Activated CD8-positive, alpha-beta memory T cell treated with anti-CD3 and anti-CD28 coated beads, Interleukin-2, amount 10 ng/mL, durations not matched to agents 7 days and 5 days (primary cell): ENCODE results near the gene OMG. TPM values are rescaled to one million over a fixed set of nuclear protein-coding genes. Genes with fewer than 3 reads are reported as not detected.
"Not testable (repeated sequence)": the region's sequence is repeated elsewhere in the genome, so short reads cannot be mapped to it uniquely, and the experiment has no call there.

Experiments
- ATAC-seq: fragments of 150-1000 bp; cut with Tn5 transposase; one replicate; pipeline ENCODE4 v1.10.0; 2021; ENCODE audit warnings: moderate library complexity
- CTCF ChIA-PET: fragments of 350-600 bp; sonication (Branson Sonifier 250); formaldehyde crosslinking; loops from one replicate; lab custom pipeline; 2021; ENCODE audit warnings: antibody characterized with exemption; lab: Charles Lee
- DNase-seq: peaks from one replicate; pipeline ENCODE4 v3.0.0-alpha.2; 2020
- H3K27ac Mint-ChIP-seq: one replicate; pipeline ENCODE4 v1.8.0; 2021; ENCODE audit warnings: mild to moderate bottlenecking, mixed read lengths
- H3K27me3 Mint-ChIP-seq: one replicate; pipeline ENCODE4 v1.8.0; 2021; ENCODE audit warnings: mixed read lengths
- H3K36me3 Mint-ChIP-seq: one replicate; pipeline ENCODE4 v1.8.0; 2021; ENCODE audit warnings: mild to moderate bottlenecking, mixed read lengths
- H3K4me1 Mint-ChIP-seq: one replicate; pipeline ENCODE4 v1.8.0; 2021; ENCODE audit warnings: mixed read lengths
- H3K4me3 Mint-ChIP-seq: one replicate; pipeline ENCODE4 v1.8.0; 2021; ENCODE audit warnings: mild to moderate bottlenecking, moderate library complexity, mixed read lengths
- H3K9me3 Mint-ChIP-seq: one replicate; pipeline ENCODE4 v1.8.0; 2022; ENCODE audit warnings: low read depth, mixed read lengths
- total RNA-seq, 2 experiments: library from RNA; stranded (reverse); gene quantifications; one replicate each; pipeline ENCODE4 v1.2.3, GENCODE V29; 2021

OMG gene
- total RNA-seq, 2 experiments from 2014 or later, result 0.54 to 0.96 TPM

GRCh38 chr17:31294820-31295488, 2.1 kb downstream of the OMG start:
- no peaks in the 10 kb centered on the region for H3K9me3 Mint-ChIP-seq
- H3K4me3 Mint-ChIP-seq, result no peak overlapping the region
- H3K36me3 Mint-ChIP-seq, result peaks cover 3% of the 10 kb centered on the region
- DNase-seq, result no peak
- no peaks in the 10 kb centered on the region for H3K27me3 Mint-ChIP-seq
- H3K4me1 Mint-ChIP-seq, result peaks cover 8% of the 10 kb centered on the region
- no peak overlapping the region for H3K27ac Mint-ChIP-seq
- ATAC-seq, result no peak
- CTCF ChIA-PET, result no interaction called here

- no peak overlapping the region for H3K4me3 Mint-ChIP-seq
- CTCF ChIA-PET, result no interaction called here
- no peak for DNase-seq
- peaks cover 8% of the 10 kb centered on the region for H3K4me1 Mint-ChIP-seq
- peaks cover 3% of the 10 kb centered on the region for H3K36me3 Mint-ChIP-seq
- no peaks in the 10 kb centered on the region for H3K27me3 Mint-ChIP-seq
- H3K27ac Mint-ChIP-seq, result no peak overlapping the region
- ATAC-seq, result no peak
- no peaks in the 10 kb centered on the region for H3K9me3 Mint-ChIP-seq
These were observed 2.8 kb downstream of the OMG start for GRCh38 chr17:31294231-31294630.

DNA sequence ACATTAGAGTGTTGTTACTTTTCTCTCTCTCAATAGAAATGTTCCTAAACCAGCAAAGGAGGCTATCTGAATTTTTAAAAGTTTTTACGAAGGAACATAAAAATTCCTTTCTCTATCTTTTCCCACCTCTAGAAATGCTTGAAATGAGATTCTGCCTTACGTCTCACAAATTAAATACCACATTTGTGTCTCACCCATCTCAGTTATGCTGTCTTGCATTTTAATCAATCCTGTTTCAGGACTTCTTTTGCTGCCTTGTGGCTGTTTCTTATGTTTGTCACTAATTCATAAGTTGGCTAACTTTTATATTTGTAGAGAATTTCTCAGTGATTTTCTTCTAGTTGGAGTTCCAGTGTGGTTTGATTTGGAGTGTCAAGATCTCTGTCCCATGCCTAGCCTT, 3.5 kb downstream of the OMG start:
- Mint-ChIP-seq H3K4me1 (peaks cover 8% of the 10 kb centered on the region), H3K27me3 (no peaks in the 10 kb centered on the region), H3K36me3 (peaks cover 3% of the 10 kb centered on the region), H3K27ac (no peak overlapping the region), H3K4me3 (no peak overlapping the region), H3K9me3 (no peaks in the 10 kb centered on the region)
- DNase-seq (no peak), ATAC-seq (no peak)
- CTCF ChIA-PET, result no interaction called here

DNA sequence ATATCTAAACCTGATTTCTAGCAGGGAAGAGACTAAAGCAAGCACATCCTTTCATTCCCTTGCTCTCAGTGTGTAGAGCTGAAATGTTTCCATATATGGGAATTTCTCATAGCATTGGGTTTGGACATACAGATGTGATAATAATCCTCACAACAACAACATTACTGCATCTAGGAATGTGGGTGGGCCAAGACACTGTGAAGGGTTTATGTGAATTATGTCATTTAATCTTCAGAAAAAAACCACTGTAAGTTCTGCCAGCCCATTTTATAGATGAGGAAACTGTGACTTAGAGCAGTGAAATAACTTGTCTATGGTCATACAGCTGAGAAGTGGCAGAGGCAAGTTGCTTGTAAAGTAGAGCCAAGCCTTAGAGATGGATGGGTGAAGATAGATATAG, 5.2 kb downstream of the OMG start:
- DNase-seq, result no peak
- no peak overlapping the region for H3K4me3 Mint-ChIP-seq
- no peaks in the 10 kb centered on the region for H3K9me3 Mint-ChIP-seq
- H3K36me3 Mint-ChIP-seq, result peaks cover 7% of the 10 kb centered on the region
- H3K27me3 Mint-ChIP-seq, result no peaks in the 10 kb centered on the region
- no peak overlapping the region for H3K27ac Mint-ChIP-seq
- no peak for ATAC-seq
- CTCF ChIA-PET, result no interaction called here
- H3K4me1 Mint-ChIP-seq, result peaks cover 8% of the 10 kb centered on the region

DNA sequence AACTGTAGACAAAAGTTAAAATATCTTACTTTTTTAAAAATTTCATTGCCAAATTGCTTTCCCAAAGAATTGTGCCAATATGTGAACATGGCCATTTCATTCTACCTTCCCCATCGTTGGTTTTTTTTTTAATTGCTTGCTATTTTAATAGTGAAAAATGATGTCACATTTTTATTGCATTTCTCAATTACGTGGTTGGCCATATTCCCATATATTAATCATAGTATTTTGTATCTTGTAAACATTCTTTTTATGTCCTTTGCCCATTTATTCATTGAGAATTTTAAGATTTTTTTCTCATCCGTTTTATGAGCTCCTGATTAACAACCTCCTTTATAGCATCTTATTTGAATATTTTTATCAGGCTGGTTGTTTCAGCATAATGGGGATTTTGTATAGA, 7.2 kb downstream of the OMG start:
- Mint-ChIP-seq H3K4me3 (no peak overlapping the region), H3K27me3 (no peaks in the 10 kb centered on the region), H3K36me3 (peaks cover 5% of the 10 kb centered on the region), H3K4me1 (peaks cover 4% of the 10 kb centered on the region), H3K9me3 (no peaks in the 10 kb centered on the region), H3K27ac (no peak overlapping the region)
- CTCF ChIA-PET, result no interaction called here
- no peak for DNase-seq
- ATAC-seq, result no peak

- DNase-seq, ATAC-seq, CTCF ChIA-PET, H3K27me3 Mint-ChIP-seq, H3K36me3 Mint-ChIP-seq, H3K4me1 Mint-ChIP-seq, H3K27ac Mint-ChIP-seq, H3K9me3 Mint-ChIP-seq, H3K4me3 Mint-ChIP-seq: not testable (repeated sequence)
These were observed 9.1 kb downstream of the OMG start for GRCh38 chr17:31287932-31288331.

GRCh38 chr17:31286587-31286986, 10.5 kb downstream of the OMG start:
- Mint-ChIP-seq H3K27me3 (no peaks in the 10 kb centered on the region), H3K36me3 (peaks cover 10% of the 10 kb centered on the region), H3K4me3 (no peak overlapping the region), H3K4me1 (peaks cover 4% of the 10 kb centered on the region), H3K27ac (no peak overlapping the region), H3K9me3 (no peaks in the 10 kb centered on the region)
- CTCF ChIA-PET, result interaction anchor here (0.9 kb wide), 1 partner anchor 9 kb away, joined by 3 read pairs; no protein-coding TSS in a partner anchor
- no peak for ATAC-seq
- DNase-seq, result no peak

GRCh38 chr17:31283841-31284240, 13.2 kb downstream of the OMG start:
- Mint-ChIP-seq H3K36me3 (peaks cover 9% of the 10 kb centered on the region), H3K4me3 (no peak overlapping the region), H3K4me1 (no peaks in the 10 kb centered on the region), H3K27me3 (no peaks in the 10 kb centered on the region), H3K27ac (no peak overlapping the region), H3K9me3 (no peaks in the 10 kb centered on the region)
- DNase-seq, result no peak
- ATAC-seq, result no peak
- CTCF ChIA-PET, result no interaction called here

GRCh38 chr17:31281061-31281460, 16.0 kb downstream of the OMG start:
- Mint-ChIP-seq H3K4me1 (no peaks in the 10 kb centered on the region), H3K36me3 (peaks cover 6% of the 10 kb centered on the region), H3K27ac (no peak overlapping the region), H3K27me3 (no peaks in the 10 kb centered on the region), H3K4me3 (no peak overlapping the region), H3K9me3 (no peaks in the 10 kb centered on the region)
- DNase-seq (no peak), ATAC-seq (no peak)
- CTCF ChIA-PET, result interaction anchor here (0.9 kb wide), 1 partner anchor 66 kb away, joined by 4 read pairs; no protein-coding TSS in a partner anchor

DNA sequence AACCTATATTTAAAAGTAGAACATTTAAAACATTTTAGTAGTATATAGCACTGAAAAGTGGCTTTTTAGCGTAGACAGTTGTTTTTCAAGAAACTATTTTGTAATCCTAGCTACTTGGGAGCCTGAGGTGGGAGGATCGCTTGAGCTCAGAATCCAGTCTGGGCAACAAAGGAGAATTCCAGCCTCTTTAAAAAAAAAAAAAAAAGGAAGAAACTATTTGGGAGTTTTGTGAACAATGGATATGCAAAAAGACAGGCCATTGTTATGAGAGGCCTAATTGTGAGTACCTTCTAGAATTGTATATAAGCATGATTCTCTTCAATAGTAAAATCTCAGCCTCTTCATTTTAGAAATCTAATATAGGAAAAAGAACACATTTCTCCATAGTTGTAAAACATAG, 17.6 kb downstream of the OMG start:
- no peak overlapping the region for H3K27ac Mint-ChIP-seq
- H3K36me3 Mint-ChIP-seq, result peaks cover 6% of the 10 kb centered on the region
- CTCF ChIA-PET, result no interaction called here
- no peaks in the 10 kb centered on the region for H3K27me3 Mint-ChIP-seq
- DNase-seq, result no peak
- no peaks in the 10 kb centered on the region for H3K9me3 Mint-ChIP-seq
- no peaks in the 10 kb centered on the region for H3K4me1 Mint-ChIP-seq
- ATAC-seq, result no peak
- no peak overlapping the region for H3K4me3 Mint-ChIP-seq

DNA sequence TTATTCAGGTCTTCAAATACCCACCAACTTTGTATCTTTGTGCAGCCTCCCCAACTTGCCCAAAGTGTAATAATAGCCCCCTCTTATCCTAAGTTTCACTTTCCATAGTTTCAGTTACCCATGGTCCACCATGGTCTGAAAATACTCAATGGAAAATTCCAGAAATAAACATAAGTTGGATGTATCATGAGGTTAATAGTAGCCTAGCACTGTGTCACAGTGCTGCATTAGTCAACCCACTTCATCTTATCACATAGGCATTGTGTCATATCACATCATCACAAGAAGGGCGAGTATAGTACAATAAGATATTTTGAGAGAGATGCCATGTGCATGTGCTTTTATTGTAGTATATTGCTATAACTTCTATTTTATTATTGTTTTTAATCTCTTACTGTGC, 21.9 kb downstream of the OMG start:
- no peak overlapping the region for H3K4me3 Mint-ChIP-seq
- ATAC-seq, result no peak

GRCh38 chr17:31274252-31274651, 22.8 kb downstream of the OMG start:
- H3K27me3 Mint-ChIP-seq, result no peaks in the 10 kb centered on the region
- H3K9me3 Mint-ChIP-seq, result no peaks in the 10 kb centered on the region
- CTCF ChIA-PET, result no interaction called here
- no peak for ATAC-seq
- DNase-seq, result no peak
- H3K4me1 Mint-ChIP-seq, result no peaks in the 10 kb centered on the region
- no peak overlapping the region for H3K4me3 Mint-ChIP-seq
- peaks cover 6% of the 10 kb centered on the region for H3K36me3 Mint-ChIP-seq
- no peak overlapping the region for H3K27ac Mint-ChIP-seq

More for the DNA sequence above, 21.9 kb downstream of the OMG start:
- CTCF ChIA-PET, result no interaction called here
- no peak overlapping the region for H3K27ac Mint-ChIP-seq
- H3K4me1 Mint-ChIP-seq, result no peaks in the 10 kb centered on the region
- DNase-seq, result no peak
- H3K36me3 Mint-ChIP-seq, result peaks cover 7% of the 10 kb centered on the region
- no peaks in the 10 kb centered on the region for H3K9me3 Mint-ChIP-seq
- no peaks in the 10 kb centered on the region for H3K27me3 Mint-ChIP-seq

DNA sequence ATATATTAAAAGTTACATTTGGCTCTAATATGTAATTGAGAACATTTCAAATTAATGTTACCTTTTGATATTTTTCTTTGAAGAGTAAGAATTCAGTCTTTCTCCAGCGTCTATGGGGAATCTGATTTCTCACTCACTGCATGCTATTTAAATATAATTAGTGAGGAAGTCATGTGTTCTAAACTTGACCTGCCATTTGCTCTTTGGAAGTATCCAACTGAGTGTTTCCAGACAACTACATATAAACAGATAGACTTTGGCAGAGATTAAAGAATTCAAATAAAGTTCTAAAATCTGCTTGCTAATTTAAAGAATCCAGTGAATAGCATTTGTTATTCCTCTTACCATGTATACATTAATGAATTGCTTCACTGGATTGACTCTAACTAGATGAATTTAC, 23.5 kb downstream of the OMG start:
- CTCF ChIA-PET, result no interaction called here
- no peak overlapping the region for H3K4me3 Mint-ChIP-seq
- H3K27ac Mint-ChIP-seq, result no peak overlapping the region
- H3K36me3 Mint-ChIP-seq, result peaks cover 9% of the 10 kb centered on the region
- ATAC-seq, result no peak
- no peaks in the 10 kb centered on the region for H3K9me3 Mint-ChIP-seq
- no peak for DNase-seq
- H3K27me3 Mint-ChIP-seq, result no peaks in the 10 kb centered on the region
- H3K4me1 Mint-ChIP-seq, result no peaks in the 10 kb centered on the region

GRCh38 chr17:31272803-31273202, 24.2 kb downstream of the OMG start:
- ATAC-seq, result no peak
- DNase-seq, result no peak
- Mint-ChIP-seq H3K36me3 (peaks cover 11% of the 10 kb centered on the region), H3K9me3 (no peaks in the 10 kb centered on the region), H3K27ac (no peak overlapping the region), H3K4me3 (no peak overlapping the region), H3K27me3 (no peaks in the 10 kb centered on the region), H3K4me1 (no peaks in the 10 kb centered on the region)
- CTCF ChIA-PET, result no interaction called here
